Skin of body (tissue), 2 donors: Measurements from ENCODE around the gene LMO7. TPM values are rescaled to one million over a fixed set of nuclear protein-coding genes. Genes with fewer than 3 reads are reported as not detected.
"Not testable (repeated sequence)": the region's sequence is repeated elsewhere in the genome, so short reads cannot be mapped to it uniquely, and the experiment has no call there.

ENCODE experiments used
- DNase-seq: peaks from one replicate; lab custom pipeline; 2025; lab: John Stamatoyannopoulos, UW
- total RNA-seq: library from RNA; depleted of rRNA; stranded (reverse); fragments of >200 nt; gene quantifications from one replicate; pipeline ENCODE4 v1.2.3, GENCODE V29; 2014

Gene LMO7
- total RNA-seq, 1 donor from 2014 or later = 139 TPM

GRCh38 chr13:75647126-75647784, 11.1 kb downstream of the LMO7 start:
- peak; percentile 39 for DNase-seq

- DNase-seq = no peak
Measured at GRCh38 chr13:75648446-75648845, 12.3 kb downstream of the LMO7 start.

GRCh38 chr13:75651013-75651412, 14.9 kb downstream of the LMO7 start:
- DNase-seq = peak; percentile 63

GRCh38 chr13:75652726-75653125, 16.6 kb downstream of the LMO7 start:
- DNase-seq = no peak

GRCh38 chr13:75656425-75656989, 20.4 kb downstream of the LMO7 start:
- DNase-seq = no peak

GRCh38 chr13:75657111-75657510, 21.0 kb downstream of the LMO7 start:
- no peak for DNase-seq

- DNase-seq = no peak
Measured at GRCh38 chr13:75660694-75661093, 24.6 kb downstream of the LMO7 start.

- DNase-seq = no peak
Measured at GRCh38 chr13:75661443-75661842, 25.3 kb downstream of the LMO7 start.

GRCh38 chr13:75666646-75667351, 30.7 kb downstream of the LMO7 start:
- no peak for DNase-seq

GRCh38 chr13:75669706-75670105, 33.6 kb downstream of the LMO7 start:
- no peak for DNase-seq

GRCh38 chr13:75670496-75670895, 34.4 kb downstream of the LMO7 start:
- DNase-seq = no peak

GRCh38 chr13:75675421-75675820, 39.3 kb downstream of the LMO7 start:
- no peak for DNase-seq

- no peak for DNase-seq
Measured at GRCh38 chr13:75679459-75679858, 43.3 kb downstream of the LMO7 start.

GRCh38 chr13:75680251-75680650, 44.1 kb downstream of the LMO7 start:
- DNase-seq = not testable (repeated sequence)

GRCh38 chr13:75682326-75682725, 46.2 kb downstream of the LMO7 start:
- no peak for DNase-seq

GRCh38 chr13:75685239-75685697, 49.1 kb downstream of the LMO7 start:
- no peak for DNase-seq

- DNase-seq = no peak
Measured at GRCh38 chr13:75687150-75687763, 51.1 kb downstream of the LMO7 start.

- no peak for DNase-seq
Measured at GRCh38 chr13:75689686-75690085, 53.6 kb downstream of the LMO7 start.

GRCh38 chr13:75690607-75691006, 54.5 kb downstream of the LMO7 start:
- DNase-seq = no peak

- DNase-seq = no peak
Measured at GRCh38 chr13:75691183-75691582, 55.1 kb downstream of the LMO7 start.

- no peak for DNase-seq
Measured at GRCh38 chr13:75693227-75693626, 57.1 kb downstream of the LMO7 start.

- no peak for DNase-seq
Measured at GRCh38 chr13:75694722-75695121, 58.6 kb downstream of the LMO7 start.
